GM19238 (cell line): ENCODE data around the gene PNLIP.

Source experiments
- DNase-seq: peaks from one replicate; pipeline ENCODE4 v3.0.0; 2011; ENCODE audit warnings: low spot score; ENCODE audit not compliant: insufficient read length

Gene PNLIP

GRCh38 chr10:116614796-116615195, 69.1 kb downstream of the PNLIP start:
- DNase-seq, result no peak

DNA sequence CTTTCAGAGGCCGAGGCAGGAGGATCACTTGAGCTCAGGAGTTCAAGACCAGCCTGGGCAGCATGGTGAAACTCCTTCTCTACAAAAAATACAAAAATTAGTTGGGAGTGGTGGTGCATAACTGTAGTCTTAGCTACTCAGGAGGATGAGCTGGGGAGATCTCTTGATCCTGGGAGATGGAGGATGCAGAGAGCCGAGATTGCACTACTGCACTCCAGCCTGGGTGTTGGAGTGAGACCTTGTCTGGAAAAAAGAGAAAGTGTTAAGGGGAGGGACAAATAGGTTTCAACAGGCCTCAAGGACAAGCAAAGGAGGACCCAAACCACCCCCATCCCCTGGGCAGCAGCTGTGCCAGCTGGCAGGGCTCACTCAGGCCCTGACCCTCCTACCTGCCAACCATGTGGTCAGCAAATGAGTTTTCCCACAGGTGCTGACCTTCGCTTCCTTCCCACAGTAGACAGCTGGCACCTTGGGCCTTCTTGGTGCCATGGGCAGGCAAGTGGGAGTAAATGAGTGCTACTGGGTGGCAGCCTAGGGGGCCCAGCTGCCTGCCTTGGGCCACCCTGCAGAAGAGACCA, 69.6 kb downstream of the PNLIP start:
- no peak for DNase-seq
